HG02973 (cell line): ENCODE measurements around the gene DDX17.

Experiments
- ATAC-seq: cut with Tn5 transposase; IDR thresholded peaks from one replicate; pipeline ENCODE4 v1.9.1; 2021; ENCODE audit warnings: moderate library complexity; ENCODE audit not compliant: unreplicated experiment

DDX17 gene

DNA sequence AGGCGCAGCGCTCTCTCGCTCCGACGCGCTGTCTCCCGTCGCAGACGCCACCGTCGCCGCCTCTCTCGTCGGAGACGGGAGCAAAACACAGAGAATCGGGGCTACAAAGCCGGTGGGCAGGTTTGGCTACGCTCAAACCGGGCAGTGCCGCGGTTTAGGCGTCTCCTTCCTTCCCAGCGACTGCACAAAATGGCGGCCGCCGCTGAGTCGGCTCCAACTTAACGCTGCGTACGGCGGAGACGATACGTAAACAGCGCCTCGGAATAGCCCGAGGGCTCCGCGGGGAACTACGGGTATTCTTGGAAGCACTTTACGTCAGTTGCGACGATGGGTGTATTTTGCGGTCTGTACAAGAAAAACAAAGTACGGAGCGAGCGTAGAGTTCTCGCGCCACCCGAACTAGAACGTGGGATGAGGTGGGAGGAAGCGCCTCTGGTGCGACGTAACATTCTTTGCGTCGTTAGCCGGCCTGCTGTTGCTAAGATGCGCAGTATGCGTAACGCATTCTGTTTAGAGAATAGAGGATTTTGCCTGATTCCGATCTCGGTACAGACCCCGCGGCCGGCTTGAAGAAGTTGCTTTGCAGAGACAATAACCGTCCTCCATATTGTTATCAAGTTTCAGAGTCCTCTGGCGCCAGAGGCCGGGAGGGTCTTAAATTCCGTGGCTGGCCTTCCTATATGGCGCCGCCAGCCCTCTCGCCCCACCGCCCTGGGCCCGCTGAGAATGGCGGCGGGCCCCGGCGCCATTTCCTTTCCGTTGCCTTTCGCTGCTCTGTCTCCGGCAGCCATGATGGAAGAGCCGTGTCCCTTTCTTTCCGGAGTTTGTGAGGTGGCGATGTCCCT lies at the start of gene DDX17:
DDX17 (minus strand) TSS at position 194 of the 845 bp plus-strand sequence.
- peak; percentile 71 for ATAC-seq

DNA sequence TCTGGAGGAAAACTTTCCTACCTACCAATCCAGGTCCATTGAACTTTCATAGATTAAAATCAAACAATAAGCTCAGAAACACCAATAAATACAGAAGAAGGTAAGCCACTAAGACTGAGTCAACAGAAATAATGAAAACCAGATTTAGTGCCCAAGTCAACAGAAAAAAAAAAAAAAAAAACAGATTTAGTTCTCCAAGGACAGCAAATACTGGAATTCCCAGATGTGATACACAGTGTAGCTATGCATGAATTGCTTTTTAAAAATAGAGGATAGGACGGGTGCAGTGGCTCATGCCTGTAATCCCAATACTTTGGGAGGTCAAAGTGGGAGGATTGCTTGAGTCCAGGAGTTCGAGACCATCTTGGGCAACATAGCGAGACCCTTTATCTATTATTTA lies 48.2 kb upstream of the DDX17 start:
- ATAC-seq: no peak

DNA sequence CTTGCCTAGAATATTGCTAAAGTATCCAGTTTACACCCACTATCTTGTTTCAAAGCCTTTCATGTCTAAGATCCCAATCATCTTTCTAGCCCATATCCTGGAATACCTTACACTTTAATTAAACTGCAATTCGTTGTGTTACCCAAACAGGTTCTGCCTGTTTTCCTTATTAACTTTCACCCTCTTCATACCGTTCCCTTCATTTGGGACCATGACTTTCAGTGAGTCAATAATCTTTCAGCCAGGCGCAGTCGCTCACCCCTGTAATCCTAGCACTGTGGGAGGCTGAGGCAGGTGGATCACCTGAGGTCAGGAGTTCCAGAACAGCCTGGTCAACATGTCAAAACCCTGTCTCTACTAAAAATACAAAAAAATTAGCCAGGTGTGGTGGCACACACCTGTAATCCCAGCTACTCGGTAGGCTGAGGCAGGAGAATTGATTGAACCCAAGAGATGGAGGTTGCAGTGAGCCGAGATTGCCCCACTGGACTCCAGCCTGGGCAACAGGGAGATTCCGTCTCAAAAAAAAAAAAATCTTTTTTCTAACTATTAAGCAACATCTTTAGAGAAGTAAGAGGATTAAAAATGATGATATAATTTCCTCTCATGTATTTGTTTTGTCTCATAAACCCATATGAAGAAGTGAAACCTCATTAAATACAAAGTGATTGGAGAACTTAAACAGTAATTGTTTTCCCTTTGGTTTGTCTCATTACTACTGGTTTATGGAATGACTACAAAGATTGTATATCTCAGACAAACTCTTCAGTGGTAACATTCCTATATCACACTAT lies 43.2 kb upstream of the DDX17 start:
- ATAC-seq: no peak

DNA sequence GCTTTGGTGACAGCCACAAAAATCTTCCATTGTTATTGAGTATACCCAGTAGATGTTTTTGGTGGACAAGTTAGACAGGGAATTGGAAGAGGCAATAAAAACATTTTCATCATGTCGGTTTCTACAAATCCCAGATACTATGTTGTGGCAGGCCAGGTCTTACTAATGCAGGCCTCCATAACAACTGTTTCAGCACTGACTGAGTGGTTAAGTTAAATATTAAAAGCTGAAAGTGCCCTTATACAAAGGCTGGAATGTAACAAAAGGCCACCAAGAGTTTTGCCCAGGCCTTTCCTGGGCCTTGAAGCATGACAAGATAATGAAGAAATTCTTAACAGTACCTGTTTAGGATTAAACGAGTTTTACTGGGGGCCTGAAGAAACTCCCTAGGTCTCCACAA lies 34.6 kb upstream of the DDX17 start:
- no peak for ATAC-seq

DNA sequence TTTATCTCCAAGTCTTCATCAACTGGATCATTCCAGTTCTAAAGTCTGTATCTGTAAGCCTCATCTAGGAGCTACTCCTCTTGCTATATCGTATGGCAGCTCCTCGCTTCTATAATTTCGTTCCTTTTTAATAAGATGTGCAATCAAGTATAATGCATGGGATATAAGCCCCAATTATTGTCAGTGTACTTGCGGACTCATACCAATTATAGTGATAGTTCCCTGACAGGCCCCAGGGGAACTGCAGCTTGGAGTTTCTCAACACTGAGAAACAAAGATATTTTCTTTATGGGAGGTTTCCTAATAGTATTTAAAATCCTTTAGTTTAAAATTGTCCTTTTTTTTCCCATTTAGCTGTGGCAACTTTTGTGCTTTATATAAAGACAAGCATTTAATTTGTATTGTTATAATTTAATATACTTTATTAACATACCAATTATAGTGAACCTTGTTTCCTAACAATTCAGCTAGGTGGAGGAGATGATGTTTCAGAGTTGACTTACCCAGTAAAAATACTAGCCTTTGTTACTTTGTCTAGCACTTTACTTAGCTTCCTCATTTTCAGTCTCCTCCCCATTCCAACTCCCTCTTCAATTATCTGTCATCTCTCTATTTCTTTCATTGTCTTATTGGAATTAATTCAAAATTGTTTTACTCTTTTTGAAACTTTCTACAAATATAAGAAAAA lies 25.3 kb upstream of the DDX17 start:
- ATAC-seq: no peak

DNA sequence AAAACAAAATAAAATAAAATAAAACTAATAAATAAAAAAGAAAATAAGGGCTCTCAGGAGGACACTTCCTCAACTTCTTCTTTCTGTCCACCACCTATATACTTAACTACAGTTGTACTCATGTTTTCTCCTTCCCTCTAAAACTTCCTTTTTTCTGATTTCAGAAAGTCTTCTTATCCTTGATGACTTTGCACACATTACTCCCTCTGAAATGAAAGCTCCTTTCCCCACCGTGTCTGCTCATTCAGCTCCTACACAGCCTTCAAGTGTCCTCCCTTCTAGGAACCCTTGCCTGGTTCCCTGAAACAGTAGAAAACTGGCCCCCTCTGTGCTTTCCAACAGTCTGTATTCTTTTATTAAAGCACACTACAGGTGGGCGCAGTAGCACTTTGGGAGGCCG lies 18.3 kb upstream of the DDX17 start:
- no peak for ATAC-seq

DNA sequence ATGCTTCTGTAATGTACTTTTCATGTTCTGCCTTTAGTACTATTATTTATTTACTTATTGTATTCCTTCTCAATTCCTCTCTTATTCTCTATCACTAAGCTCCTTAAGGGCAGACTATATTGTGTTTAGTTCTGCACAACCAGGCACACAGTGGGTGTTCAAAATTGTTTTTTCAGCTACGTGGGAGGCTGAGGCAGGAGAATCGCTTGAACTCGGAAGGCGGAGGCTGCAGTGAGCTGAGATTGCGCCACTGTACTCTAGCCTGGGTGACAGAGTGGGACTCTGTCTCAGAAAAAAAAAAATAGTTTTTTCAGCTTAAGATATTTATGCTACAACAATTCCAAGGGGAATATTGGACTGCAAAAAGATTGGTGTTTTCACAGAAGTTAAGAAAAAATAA lies 17.4 kb upstream of the DDX17 start:
- no peak for ATAC-seq

DNA sequence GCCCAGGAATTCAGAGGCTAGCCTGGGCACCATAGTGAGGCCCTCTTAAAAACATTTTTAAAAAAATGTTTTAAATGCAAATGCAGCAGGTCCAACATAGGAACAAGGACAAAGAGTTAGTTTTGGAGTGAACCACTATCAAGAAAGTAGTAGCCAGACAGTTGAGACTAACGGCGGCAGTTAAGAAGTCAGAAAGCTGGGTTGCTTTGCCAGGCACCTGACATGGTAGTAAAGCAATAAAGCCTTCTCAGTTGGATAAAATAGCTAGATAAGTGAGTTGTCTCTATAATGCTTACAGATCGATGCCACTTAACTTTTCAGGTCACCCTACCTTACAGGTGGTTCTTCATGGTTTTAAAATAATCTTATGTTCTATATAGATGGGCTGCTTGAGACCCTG lies 16.9 kb upstream of the DDX17 start:
- no peak for ATAC-seq

DNA sequence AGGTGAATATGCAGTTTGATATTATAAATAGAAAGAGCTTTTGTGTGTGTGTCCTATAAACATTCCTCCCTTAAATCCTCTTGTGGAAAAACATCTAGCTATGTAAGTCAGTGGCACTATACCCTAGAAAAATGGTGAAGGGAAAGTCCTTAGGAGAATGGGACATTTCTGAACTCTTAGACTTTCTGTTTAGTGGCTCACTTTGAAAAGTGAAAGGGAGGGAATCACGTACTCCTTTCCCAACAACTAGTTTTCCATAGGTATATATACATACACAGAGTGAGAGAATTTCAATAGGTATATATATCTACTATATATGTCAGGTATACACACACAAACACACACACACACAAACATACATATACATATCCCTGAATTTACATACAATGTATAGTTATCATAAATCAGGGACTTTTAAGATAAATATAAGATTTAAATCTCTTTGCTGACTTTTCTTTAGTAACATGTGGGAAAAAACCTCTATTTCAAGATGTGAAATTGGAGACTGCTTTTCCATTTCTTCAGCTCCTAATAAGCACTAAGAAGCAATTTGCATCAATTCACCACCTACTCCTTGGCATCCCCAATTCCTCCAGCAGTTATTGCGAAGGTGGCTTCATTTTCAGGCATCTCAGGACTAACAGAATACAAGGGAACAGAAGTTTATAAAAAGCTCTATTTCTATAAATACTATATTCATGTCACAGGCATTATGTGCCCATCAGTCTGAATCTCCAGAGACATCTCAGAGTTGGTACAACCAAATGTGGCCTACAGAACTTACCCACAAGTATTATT lies 13.5 kb upstream of the DDX17 start:
- ATAC-seq: no peak

DNA sequence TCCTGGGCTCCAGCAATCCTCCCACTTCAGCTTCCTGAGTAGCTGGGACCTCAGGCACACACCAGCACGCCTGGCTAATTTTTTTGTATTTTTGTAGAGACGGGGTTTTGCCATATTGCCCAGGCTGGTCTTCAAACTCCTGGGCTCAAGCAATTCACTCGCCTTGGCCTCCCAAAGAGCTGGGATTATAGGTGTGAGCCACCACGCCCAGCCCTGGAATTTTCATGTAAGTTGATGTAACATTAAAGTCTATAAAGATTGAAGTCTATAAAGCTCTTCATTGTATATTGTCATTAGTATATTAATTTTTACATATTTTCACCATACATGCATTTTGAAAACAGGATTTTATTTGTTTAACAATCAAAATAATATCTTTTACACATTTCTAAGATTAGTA lies 12.5 kb upstream of the DDX17 start:
- ATAC-seq: no peak

DNA sequence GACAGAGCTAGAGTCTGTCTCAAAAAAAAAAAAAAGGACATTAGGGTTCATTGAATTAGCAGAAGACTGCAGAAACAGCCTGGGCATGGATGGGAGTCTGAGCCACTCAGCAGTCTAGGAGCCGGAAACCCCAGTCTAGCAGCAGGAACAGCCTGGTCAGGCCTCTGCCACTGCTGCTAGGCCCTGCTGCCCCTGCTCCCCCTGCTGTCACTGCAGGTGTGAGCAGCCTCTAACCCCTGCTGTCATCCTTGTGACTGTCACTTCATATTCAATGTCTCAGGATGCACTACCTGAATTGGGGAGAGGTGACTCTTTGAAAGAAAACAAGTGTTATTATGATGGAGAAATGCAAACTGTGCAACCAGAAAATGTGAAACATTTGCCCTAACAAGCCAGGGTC lies 7.0 kb upstream of the DDX17 start:
- no peak for ATAC-seq

DNA sequence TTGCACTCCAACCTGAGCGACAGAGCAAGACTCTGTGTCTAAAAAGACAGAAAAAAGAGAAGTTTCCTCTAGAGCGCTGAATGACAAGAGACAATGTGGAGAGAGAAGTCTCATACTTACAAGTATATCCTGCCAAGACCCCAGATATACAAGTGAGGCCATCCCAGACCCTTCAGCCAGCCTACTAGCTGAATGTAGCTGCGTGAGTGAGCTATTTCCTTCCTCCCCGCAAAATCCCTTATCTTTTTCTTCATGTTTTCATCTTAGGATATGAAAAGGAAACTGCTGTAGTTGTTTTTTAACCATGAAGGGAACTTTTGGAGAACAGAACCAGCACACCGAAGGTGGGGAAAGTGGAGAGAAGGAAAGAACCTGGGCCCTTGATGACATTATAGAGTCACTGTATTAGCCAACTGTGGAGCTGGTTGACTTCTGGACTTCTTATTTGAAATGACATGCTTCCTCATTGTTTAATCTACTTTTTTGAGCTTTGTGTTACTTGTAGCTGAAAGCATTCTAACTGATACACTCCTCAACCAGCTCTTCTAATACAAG lies 4.4 kb upstream of the DDX17 start:
- no peak for ATAC-seq

DNA sequence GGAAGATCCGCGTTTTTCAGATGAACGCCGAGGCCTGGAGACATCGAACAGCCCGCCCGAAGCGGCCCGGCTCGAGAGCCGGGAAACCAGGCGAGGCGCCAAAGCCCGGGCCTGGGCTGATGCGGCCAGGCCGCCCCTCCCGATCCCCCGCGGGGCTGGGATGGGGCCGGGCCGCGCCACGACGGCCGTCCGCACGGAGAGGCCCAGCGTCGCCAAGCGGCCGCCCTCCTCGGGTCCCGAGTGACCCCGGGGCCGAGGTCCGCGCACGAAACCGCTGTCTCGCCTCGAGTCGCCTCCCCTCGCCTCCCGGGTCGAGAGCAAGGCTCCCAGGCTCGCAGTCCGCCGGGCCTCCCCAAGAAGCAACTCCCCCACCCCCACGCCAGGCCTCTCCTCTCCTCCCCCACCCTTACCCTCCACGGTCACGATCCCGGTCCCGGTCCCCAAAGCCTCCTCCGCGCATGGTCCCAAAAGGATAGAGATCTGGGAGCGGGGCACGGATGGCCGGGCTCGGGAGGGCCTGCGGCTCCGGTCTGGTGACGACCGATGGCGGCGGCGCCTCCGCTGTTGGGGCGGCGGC lies 482 bp downstream of the DDX17 start:
- ATAC-seq: peak; percentile 25

DNA sequence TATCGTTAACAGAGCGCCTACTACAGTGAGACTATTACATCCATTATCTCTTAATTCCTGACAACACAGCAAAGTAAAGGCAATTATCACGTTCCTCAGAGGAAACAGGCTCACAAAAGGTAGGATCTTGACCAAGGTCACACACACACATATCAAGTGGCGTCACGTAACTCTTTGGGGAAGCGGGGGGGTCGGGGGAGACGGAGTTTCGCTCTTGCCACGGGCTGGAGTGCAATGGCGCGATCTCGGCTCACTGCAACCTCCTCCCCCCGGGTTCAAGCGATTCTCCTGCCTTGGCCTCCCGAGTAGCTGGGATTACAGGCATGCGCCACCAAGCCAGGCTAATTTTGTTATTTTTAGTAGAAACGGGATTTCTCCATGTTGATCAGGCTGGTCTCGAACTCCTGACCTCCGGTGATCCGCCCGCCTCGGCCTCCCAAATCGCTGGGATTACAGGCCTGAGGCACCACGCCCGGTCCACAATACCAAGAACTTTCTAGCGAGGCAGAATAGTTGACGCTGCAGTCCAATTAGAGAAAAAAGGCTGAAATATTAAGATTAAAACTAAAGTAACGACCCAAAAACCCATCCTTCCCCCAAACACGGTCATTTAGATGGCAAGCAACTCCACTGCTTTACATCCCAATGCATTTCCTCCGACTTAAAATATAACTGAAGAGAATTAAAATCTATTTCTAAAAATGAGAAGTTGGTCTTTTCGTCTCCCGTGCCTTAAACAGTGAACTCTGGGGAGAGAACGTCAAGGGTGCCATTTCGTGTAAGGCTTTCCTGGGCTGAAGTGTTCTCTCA lies 1.2 kb downstream of the DDX17 start:
- no peak for ATAC-seq

DNA sequence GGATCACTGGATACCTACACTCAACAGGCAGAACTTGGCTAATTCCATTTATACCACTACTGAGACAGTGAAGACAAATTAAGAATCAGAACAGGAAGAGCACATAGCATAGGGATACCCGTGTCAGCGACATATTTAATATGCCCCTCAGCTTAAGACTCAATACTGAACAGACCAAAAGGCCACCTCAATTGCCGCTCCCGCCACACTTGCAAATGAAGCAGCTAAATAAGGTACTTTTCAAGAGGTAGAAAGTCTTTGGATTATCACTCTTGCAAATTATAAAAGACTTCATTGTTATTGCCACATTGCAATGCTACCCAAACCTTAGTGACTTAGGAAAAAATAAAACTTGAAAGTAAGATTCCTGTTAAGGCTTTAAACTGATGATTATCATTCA lies 3.1 kb downstream of the DDX17 start:
- no peak for ATAC-seq

DNA sequence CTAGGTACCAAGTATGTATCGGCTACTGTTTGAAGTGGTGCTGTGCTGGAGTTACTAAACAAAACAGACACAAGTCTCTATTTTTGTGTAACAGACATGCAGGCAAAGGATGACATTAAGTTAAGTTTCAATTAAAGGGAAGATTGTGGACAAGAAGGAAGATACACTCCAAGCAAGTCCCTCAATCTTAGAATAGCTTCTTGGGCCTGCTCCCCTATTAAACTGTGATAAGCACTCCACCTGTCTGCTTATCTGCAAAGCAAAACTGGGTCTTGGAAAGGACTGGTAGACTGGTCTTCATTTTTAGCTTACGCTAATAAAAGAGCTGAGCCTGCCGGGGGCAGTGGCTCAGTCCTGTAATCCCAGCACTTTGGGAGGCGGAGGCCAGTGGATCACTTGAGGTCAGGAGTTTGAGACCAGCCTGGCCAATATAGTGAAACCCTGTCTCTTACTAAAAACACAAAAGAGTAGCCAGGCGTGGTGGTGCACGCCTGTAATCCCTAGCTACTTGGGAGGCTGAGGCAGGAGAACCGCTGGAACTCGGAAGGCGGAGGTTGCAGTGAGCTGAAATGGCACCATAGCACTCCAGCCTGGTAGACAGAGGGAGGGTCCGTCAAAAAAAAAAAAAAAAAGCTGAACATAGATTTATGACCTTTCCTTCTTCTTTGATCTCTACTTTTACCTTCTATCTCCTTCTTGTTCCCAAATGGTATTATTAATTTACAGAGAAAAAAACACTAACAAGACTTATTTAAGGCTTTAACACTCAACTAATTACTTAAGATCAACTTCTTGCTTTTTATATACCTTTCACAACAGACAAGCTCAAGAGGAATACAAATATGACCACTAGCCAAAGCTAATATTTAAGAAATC lies 4.1 kb downstream of the DDX17 start:
- no peak for ATAC-seq

DNA sequence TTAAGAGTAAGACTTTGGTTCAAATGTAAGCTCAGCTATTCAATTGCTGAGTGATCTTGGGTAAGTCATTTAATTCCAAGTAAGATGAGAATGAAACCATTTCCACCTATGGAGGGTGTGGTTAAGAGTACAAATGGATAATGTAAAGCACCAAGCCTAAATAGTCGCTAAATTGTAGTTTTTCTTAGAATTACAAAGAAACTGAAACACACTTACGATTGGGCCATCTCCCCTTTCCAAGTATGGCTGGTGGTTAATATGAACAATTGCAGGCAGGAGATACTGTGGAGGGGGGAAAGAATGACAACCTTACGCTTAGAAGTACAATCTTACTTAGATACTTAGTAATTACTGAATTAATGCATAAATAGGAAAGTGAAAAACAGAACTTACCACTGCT lies 8.2 kb downstream of the DDX17 start:
- ATAC-seq: no peak

DNA sequence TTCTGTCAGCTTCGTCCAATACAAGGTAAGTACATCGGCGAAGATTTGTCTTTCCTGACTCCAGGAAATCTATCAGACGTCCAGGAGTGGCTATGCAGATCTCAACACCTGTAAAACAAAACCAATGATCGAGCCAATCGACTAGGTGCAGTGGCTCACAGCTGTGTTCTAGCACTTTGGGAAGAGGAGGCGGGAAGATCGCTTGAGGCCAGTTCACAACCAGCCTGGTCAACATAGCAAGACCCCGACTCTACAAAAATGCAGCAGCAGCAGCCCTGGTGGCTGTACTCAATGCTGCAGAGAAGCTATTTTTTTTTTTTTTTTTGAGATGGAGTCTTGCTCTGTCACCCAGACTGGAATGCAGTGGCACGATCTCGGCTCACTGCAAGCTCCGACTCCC lies 11.2 kb downstream of the DDX17 start:
- ATAC-seq: no peak
